Colonic mucosa (tissue), 4 donors: ENCODE data around the gene PARPBP. TPM values are rescaled to one million over a fixed set of nuclear protein-coding genes. Genes with fewer than 3 reads are reported as not detected.

Experiments
- DNase-seq: peaks from one replicate; pipeline ENCODE4 v3.0.0-alpha.2; 2020
- H3K27ac ChIP-seq: fragments of 200-600 bp; one replicate; pipeline ENCODE4 v1.8.0; 2021
- H3K27me3 ChIP-seq: fragments of 200-600 bp; one replicate; pipeline ENCODE4 v1.8.0; 2021
- H3K36me3 ChIP-seq: fragments of 200-600 bp; one replicate; pipeline ENCODE4 v1.8.0; 2021
- H3K4me1 ChIP-seq: fragments of 200-600 bp; one replicate; pipeline ENCODE4 v1.8.0; 2021; ENCODE audit warnings: mild to moderate bottlenecking
- H3K4me3 ChIP-seq: fragments of 200-600 bp; one replicate; pipeline ENCODE4 v1.8.0; 2021
- H3K9ac ChIP-seq, 2 donors: one replicate each; pipeline ENCODE4 v1.7.0; 2013; ENCODE audit warnings: control low read depth in 2 of 2, low read depth in 2 of 2, low read length in 2 of 2
- H3K9me3 ChIP-seq: fragments of 200-600 bp; one replicate; pipeline ENCODE4 v1.8.0; 2021
- CTCF ChIP-seq: fragments of 200-600 bp; IDR thresholded peaks from one replicate; pipeline ENCODE4 v1.8.0; 2022; ENCODE audit warnings: antibody characterized with exemption, mild to moderate bottlenecking
- intact Hi-C: fragments of 100-400 bp; cut with DNase I; formaldehyde crosslinking; loops from one replicate; pipeline ENCODE4 v1.14.1; 2022
- total RNA-seq, 2 donors: library from RNA; stranded (reverse); fragmentation: NEBNext Ultra II Directional in 1 of 2; extraction: Animal tissue kit (Norgen Biotek cat#: 25700) in 1 of 2; gene quantifications; one replicate each; pipeline ENCODE4 v1.2.1, GENCODE V29; 2021
- donor health status: healthy.
- donor health status: DM: no; HTN: no; CAD: no.
- donor health status: DM: no; HTN: no; CAD: no.

PARPBP gene
- total RNA-seq, 2 donors from 2014 or later = 9.0 to 23.7 TPM

DNA sequence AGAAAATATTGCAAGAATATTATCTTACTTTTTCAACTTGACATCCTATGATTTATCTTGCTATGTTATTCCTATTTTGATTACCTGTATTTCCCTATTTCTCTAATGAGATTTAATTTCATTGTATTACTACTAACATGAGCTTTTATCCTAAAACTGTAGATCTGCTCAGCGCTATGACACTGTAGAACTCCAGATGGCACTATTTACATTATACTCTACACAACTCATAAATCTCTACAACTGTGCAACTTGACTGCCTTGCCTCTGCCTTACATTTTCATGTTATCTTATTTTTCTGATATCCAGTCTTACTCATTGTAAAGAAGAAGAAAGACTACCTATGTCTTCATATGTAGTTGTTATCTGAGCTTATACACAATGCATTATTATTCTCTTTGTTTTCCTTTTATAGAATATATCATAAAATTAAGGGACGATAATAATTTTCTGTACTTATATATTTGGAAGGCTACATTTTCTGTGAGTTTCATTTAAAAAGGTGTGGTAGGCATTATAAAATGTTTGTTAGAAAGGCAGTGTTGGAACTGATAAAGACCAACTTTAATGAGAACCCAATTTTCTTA, 24.2 kb upstream of the PARPBP start:
- DNase-seq = no peak
- Histone ChIP-seq H3K27ac (no peak overlapping the region), H3K9ac (no peak overlapping the region), H3K4me3 (no peak overlapping the region), H3K36me3 (no peaks in the 10 kb centered on the region), H3K27me3 (no peaks in the 10 kb centered on the region), H3K9me3 (no peaks in the 10 kb centered on the region), H3K4me1 (no peaks in the 10 kb centered on the region)
- TF ChIP-seq CTCF = peak; percentile 12
- intact Hi-C loops = no loop called here

- intact Hi-C loops = no loop called here
- no peaks in the 10 kb centered on the region for H3K36me3 ChIP-seq
- no peak overlapping the region for H3K9ac ChIP-seq
- no peaks in the 10 kb centered on the region for H3K9me3 ChIP-seq
- no peak overlapping the region for H3K27ac ChIP-seq
- no peak for DNase-seq
- no peak overlapping the region for H3K4me3 ChIP-seq
- H3K4me1 ChIP-seq = no peaks in the 10 kb centered on the region
- H3K27me3 ChIP-seq = no peaks in the 10 kb centered on the region
- no peak for TF ChIP-seq CTCF
These were observed 23.1 kb upstream of the PARPBP start for GRCh38 chr12:102096855-102097254.

GRCh38 chr12:102106905-102107304, 13.1 kb upstream of the PARPBP start:
- Histone ChIP-seq H3K36me3 (no peaks in the 10 kb centered on the region), H3K4me3 (no peak overlapping the region), H3K9ac (no peak overlapping the region), H3K4me1 (no peaks in the 10 kb centered on the region), H3K27ac (no peak overlapping the region), H3K9me3 (no peaks in the 10 kb centered on the region), H3K27me3 (no peaks in the 10 kb centered on the region)
- TF ChIP-seq CTCF = no peak
- DNase-seq = no peak
- intact Hi-C loops = no loop called here

GRCh38 chr12:102107970-102108369, 12.0 kb upstream of the PARPBP start:
- TF ChIP-seq CTCF = no peak
- Histone ChIP-seq H3K9me3 (no peaks in the 10 kb centered on the region), H3K36me3 (no peaks in the 10 kb centered on the region), H3K27ac (no peak overlapping the region), H3K4me3 (no peak overlapping the region), H3K9ac (no peak overlapping the region), H3K4me1 (no peaks in the 10 kb centered on the region), H3K27me3 (no peaks in the 10 kb centered on the region)
- no peak for DNase-seq
- intact Hi-C loops = no loop called here

DNA sequence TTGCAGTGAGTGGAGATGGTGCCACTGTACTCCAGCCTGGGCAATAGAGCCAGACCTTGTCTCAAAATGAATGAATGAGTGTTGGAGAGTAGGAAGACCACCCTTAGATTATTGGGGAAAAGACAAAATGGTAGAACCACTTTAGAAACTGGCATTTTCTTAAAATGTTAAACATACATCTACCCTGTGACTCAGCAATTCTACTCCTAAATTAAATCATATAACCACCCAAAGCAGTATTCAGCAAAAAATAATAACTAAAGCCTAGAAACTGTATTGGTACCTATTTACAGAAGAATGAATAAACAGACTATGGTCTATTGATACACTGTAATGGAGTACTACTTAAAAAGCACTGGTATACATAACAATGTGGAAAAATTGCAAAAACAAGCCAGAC, 9.2 kb upstream of the PARPBP start:
- intact Hi-C loops = no loop called here
- no peaks in the 10 kb centered on the region for H3K9me3 ChIP-seq
- no peak overlapping the region for H3K9ac ChIP-seq
- no peaks in the 10 kb centered on the region for H3K27me3 ChIP-seq
- H3K4me3 ChIP-seq = no peak overlapping the region
- no peak for DNase-seq
- no peak for TF ChIP-seq CTCF
- H3K27ac ChIP-seq = no peak overlapping the region
- no peaks in the 10 kb centered on the region for H3K4me1 ChIP-seq
- no peaks in the 10 kb centered on the region for H3K36me3 ChIP-seq

DNA sequence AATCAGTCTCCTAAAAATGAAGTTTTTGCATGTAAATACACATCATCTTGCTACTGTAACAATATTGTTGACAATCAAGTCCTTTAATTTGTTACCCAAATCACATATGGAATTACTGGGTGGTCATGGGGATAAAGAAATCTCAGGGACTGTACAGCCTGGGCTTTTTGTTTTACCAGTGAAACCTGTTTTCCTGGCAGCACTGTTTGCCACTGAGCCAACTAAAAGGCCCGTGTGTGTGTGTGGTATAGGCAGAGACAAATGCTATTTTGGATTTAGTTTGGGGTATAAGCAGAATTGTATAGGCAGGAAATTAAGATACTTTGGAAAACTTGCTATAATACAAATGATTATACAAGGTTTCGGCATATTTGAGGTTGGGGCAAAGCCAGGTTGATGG, 5.8 kb upstream of the PARPBP start:
- Histone ChIP-seq H3K4me3 (no peak overlapping the region), H3K4me1 (peaks cover 4% of the 10 kb centered on the region), H3K36me3 (no peaks in the 10 kb centered on the region), H3K27me3 (no peaks in the 10 kb centered on the region), H3K9ac (no peak overlapping the region), H3K9me3 (no peaks in the 10 kb centered on the region), H3K27ac (no peak overlapping the region)
- intact Hi-C loops = no loop called here
- TF ChIP-seq CTCF = no peak
- DNase-seq = no peak
